GM18867 (cell line): ENCODE results near the gene HEATR1.
A peak's percentile ranks its signal among the peaks of the same experiment; 100 is the strongest.

Source experiments
- ATAC-seq: cut with Tn5 transposase; IDR thresholded peaks from one replicate; pipeline ENCODE4 v1.9.1; 2021; ENCODE audit warnings: mild to moderate bottlenecking, moderate library complexity; ENCODE audit not compliant: unreplicated experiment

The HEATR1 gene

DNA sequence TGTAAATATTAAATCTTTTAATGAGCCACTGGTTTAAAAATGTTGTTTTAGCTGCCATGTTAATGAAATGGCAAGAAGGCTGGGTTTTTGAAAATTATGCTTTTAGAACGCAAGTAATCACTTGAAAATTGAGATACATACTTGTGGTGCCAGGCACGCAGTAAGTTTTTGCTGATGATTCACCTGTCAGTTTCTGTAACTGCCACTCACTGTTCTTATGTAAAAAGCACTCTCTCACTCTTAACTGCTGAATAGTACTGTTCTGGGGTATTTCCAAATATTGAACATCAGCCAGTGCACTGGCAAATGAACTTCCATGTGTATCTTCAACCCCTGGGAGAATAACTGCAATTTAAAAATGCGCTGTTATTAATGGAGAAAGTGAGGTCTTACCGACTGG lies 62.6 kb downstream of the HEATR1 start:
- ATAC-seq, result no peak

DNA sequence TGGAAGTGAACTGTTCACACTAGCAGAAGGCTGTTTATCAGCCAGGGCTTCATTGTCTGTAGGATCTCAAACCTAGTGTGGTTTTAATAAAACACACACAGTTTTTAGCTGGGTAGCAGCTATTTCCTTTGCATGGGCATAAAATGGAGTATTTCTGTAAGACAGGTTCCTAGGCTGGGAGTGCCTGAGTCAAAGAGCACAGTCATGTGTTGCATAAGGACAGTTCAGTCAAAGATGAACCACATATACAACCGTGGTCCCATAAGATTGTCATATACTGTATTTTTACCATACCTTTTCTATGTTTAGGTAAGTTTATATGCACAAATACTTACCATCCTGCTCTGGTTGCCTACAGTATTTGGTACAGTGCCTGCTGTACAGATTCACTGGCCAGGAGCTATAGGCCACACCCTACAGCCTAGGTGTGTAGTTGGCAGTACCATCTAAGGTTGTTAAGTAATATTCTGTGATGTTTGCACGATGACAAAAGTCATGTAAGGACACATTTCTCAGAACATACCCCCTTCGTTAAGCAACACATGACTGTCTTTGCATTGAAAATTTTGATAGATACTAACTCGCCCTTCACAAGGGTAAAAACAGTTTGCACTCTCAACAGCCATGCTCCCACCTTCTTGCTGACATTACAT lies 63.4 kb downstream of the HEATR1 start:
- ATAC-seq, result no peak

DNA sequence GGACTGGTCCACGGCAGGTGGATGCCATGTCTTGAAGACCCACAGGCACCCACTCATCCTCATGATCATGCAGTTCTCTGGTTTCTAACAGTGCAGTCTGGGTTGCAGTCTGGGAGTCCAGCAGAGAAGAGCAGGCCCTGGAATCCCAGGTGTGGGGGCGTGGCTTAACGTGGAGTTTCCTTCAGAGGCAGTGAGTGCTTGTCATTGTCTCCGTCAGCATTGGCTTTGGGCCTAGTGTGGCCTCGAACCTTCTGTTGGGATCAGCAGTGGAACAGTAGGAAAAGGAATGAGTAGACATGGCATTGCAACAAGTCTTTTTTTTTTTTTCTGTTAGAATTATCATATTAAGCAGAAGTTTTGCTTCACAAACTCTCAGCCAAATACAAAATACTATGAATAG lies 67.8 kb downstream of the HEATR1 start:
- no peak for ATAC-seq

DNA sequence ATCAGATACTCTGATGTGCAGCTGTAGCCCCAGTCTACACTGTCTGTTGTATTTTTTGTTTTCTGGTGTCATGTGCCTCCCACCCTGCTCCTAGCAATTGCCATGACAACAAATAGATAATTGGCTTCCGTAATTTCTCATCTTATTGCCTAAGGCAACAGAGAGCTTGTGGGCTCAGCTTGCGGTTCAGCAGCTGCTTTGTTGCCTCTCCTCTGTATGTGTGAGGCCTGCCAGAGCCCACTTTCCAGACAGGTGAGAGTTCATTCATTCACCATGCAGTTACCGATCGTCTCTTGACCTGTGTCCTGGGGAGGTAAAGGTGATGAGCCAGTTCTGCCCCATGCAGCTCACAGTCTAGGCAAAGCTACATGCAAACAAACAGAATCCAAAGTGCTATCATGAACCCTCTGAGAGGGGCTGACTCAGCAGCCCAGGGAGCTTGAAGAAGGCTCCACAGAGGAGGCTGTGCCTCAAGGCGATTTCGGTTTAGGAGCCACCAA lies 68.6 kb downstream of the HEATR1 start:
- no peak for ATAC-seq

DNA sequence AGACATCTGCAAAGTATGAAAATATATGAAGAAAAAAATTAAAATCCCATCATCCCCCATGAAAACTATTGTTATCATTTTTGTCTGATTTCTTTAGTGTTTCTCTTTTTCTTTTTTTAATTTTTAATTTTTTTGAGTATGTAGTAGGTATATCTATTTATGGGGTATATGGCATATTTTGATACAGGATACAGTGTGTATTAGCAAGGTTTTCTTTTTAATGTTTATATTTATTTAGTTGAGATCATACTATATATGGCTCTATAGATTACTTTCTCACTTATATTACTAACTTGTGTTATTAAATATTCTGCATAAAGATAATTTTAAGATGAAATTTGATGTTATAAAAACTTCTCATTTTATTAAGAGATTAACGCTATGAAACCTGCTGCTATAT lies 69.1 kb downstream of the HEATR1 start:
- ATAC-seq, result no peak

DNA sequence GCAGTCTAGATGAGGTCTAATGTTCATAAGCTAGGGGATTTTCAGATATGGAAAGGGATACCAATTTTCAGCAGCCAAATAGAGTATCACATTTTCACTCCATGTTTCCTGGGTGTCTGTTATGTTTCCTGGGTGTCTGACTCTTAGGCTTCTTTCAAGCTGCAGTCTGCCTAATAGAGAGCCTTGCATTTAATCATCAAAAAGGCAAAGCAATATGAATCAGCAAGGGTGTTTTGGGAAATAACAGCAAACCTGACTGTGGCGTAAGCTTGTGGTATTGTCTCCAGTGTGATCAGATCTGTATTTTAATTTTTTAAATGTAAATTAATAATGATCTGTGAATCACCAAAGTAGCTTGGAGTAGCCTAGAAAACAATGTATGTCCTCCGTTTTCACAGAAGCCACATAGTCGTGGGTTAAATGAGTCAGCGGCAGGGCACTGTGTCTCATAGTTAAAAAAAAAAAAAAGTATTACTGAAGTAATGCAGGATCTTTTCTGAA lies 70.1 kb downstream of the HEATR1 start:
- no peak for ATAC-seq

DNA sequence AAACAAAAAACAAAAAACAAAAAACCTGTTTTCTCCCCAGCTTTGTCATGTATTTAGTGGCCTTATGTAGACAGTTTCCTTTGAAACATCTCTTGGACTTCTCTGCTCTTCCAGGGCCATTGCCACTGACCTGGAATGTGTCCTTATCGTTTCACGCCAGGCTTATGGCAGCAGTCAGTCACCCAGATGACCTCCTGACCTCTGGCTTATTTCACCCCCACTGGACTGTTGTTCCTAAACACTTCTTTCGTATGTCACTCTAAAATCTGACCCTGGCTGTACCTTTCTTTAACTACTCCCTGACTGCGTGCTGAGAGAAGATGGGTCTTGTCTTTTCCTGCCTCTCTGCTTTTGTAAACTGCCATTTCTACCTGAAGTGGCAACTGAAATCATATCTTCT lies 71.5 kb downstream of the HEATR1 start:
- ATAC-seq, result no peak

DNA sequence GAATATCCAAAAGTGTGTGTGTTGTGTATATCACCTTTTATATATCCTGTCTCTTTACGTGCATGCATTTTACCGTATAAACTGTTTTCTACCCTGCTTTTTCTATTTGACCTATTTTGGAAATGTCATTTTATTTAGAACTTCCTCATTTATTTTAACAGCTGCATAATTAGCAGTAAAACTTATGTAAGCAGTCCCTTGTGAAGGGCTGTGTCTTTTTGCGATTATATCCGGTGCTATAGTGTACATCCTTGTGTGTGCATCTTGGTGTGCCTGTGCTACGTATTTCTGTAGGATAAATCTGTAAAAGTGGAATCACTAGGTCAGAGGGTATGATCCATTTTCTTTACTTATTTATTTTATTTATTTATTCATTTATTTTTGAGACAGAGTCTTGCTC lies 73.4 kb downstream of the HEATR1 start:
- ATAC-seq, result no peak

DNA sequence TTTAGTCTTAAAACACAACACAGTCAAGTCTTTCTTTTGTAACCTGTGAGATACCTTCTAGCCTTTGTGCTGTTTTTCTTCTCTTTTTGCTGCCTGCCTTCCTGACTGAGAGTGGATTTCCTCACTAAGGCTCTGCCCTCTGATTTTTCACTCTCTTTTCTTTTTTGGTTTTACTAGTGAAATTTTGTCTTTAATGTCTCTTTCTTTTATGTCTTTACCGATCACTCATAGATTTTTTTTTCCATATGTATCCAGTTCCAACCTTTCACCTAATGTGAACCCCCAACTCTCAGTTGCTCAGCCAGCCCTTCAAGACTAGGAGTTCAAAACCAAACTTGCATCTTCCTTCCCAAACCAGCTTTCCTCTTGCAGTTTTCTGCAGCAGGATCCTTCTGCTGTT lies 74.0 kb downstream of the HEATR1 start:
- ATAC-seq, result no peak

DNA sequence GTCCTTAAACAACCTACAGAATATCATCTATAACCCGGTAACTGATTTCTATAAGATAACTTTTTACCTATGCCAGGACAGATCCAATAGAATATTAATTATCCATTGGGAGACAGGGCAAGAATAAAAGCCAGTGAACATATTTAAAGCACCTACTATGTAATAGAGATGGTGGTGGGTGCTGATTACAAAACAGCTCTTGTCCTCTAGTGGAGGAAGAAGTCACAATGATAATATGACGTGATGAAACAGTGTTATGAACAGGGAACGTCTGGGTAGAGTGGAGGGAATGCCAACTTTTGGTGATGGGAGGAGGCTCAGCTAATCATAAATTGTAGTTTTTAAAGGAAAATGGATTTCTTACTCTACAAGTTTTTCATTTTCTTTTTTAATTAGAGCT lies 78.2 kb downstream of the HEATR1 start:
- no peak for ATAC-seq

DNA sequence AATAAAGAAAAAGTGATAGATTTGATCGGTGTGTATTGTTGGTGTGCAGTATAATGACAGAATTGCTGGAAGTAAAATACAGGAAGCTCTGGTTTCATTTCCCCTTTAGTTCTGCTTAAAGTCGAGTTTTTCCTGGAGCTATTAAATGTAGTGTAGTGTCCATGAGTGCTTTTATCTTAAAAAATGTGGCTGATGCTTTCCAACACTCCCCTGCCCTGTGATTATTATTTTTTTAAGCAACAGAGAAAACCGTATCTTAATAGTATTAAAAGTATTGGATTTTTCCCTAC lies 79.5 kb downstream of the HEATR1 start:
- ATAC-seq, result peak; percentile 22

DNA sequence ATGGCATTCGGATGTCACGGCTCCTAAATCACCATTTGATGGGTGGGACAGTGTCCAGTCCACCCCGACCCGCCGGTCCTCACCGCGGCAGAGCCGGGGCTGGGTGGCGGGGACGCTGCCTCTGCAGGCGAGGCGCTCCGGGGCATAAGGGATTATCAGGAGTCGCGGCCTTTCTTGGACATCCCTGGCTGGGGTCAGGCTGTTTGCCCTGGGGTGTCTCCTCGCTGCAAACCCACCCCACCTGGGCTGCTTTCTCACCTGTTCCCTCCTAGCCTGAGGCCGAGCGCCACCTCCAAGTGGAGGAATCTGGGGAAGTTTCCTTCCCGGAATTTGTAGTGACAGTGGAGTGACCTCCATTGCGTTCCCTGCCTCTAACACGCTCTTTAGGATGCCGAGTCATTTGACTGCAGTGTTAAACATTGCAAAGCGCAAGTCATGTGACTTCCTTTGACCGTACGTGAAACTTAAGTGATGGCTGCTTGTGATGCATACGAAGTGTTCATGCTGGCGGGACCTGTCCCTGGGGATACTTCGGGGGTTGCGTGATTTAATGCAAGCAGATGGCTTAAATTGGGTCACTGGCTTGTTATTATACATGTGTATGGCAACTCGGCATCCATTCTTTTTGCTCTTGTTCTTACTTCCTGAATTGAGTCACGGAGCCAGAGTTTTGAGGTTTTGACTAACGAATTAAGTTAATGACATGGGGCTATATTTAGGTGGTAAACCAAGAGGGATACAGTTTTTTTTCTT lies 80.0 kb downstream of the HEATR1 start:
- ATAC-seq, result peak; percentile 92

DNA sequence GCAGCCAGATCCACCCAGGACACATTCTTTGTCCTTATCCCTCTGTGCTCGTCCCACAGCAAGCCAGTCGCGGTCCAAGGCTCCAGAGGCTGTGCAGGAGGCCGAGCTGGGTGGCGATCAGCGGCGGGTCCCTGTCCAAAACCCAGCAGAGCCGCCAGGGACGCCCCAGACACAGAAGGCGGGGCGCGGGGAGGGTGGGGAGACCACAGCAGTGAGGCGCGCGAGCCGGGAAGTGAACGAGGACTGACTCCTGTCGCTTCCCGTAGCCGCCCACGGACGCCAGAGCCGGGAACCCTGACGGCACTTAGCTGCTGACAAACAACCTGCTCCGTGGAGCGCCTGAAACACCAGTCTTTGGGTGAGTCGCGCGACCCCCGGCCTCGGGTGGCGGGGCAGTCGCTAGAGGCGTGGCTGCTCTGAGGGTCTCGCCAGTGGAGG lies 80.6 kb downstream of the HEATR1 start, which contains the start of gene LGALS8:
Gene LGALS8 (plus strand): TSS at position 279 of the 438 bp plus-strand sequence. CDS start 2,089 bp downstream, outside the sequence.
- ATAC-seq, result peak; percentile 56

DNA sequence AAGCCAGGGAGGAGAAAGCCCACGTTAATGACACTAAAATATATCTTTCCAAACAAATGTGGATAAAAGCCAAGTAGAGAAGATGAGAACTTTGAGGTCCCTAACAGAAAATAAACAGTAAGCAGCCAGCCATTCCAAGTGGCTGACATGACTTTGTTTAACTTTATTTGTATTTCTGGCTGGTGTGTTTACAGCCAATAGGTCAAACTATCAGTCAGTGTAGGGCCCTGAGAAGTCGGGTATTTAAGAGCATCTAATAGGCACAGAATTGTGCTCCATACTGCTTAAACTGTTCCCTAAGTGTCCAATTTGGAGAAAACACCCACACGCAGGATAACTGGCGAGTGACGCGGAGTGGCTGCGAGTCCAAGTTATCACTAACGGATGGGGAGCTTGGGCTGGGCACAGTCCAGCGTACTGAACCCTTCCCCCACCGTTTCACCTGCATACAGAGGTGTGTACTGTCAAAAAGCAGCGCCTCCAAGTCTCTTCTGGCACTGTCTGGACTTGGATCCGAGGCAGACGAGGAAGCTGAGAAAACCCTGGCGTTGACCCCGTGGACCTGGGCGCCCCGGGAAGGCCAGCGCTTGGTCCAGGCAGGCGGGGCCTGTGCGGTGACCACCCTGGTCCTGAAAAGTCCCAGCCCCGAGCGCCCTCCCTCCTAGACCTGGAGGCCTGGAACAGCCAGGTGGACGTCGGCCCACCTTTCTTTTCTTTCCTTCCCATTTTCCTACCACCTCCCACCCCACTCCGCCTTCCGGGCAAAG lies 81.2 kb downstream of the HEATR1 start:
- ATAC-seq, result no peak

DNA sequence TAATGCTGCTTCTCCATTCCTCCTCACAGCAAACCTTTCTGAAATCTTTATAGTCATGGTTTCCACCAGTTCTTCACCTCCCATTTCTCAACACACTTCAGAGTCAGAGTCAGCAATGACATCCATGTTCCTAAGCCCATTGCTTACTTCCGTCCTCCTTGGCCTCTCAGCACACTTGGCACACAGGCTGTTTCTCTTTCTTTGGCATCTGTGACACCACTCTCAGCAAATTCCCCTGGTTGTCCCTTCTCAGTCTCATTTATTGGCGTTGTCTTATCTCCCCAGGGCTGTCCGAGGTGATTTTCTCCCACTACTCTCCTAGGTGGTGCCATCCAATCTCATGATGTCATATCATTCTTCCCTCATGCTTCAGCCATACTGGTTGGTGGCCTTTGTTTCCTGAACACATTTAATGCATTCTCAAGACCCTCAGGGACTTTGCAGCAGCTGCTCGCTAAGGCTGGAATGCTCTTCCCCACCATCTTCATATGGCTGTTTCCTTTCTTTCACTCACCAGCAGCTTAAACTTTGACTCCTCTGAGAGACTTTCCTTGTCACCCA lies 83.8 kb downstream of the HEATR1 start:
- no peak for ATAC-seq

DNA sequence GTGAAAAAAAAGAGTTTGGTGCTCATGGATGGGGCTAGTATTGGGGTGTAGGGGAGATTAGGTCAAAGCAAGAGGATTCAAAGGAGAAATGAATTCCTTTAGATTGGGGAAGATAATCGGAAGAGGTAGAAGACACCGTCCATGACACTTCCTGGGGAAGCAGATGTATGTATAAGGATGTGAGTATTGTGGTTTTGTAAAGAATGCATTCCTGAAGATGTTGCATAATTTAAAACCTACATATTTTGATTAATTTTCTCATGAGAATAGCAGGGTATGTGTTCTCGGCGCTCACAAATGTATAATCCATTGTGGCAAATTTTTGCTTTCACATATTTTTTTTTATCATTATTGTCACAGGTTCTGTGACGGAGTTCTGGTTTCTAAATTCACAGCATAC lies 86.0 kb downstream of the HEATR1 start:
- ATAC-seq, result no peak

DNA sequence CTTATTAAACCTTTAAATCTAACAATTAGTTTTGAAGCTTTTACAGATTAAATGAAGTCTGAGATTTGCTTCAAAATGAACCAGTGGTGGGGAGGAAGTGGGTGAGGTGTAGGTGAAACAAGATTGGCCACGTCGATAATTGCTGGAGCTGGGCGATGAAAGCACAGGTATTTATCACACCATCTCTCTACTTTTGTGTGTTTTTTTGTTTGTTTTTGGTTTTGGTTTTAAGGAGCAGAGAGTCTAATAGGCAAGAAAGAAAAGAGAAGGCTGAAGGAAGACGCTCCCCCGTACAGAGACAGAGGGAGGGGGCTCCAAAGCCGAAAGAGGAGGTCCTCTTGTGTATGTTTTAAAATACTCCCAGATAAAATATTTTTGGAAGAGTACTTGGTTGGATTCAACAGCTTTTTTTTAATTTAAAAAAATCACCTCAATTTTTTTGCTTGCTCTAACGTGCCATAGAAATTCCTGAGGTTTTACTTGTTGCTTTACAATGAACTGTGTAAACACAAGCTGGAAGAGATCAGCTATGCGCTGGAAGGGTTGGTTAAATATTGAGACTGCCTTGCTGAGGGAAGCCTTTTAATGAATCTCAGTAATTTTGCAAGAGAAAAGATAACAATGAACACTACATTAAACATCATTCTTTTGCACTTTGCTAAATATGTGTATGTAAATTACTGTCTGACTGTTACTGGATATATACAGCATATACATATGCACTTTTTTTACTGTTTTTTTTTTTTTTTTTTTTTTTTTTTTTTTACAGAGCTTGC lies 87.2 kb downstream of the HEATR1 start:
- ATAC-seq, result no peak

DNA sequence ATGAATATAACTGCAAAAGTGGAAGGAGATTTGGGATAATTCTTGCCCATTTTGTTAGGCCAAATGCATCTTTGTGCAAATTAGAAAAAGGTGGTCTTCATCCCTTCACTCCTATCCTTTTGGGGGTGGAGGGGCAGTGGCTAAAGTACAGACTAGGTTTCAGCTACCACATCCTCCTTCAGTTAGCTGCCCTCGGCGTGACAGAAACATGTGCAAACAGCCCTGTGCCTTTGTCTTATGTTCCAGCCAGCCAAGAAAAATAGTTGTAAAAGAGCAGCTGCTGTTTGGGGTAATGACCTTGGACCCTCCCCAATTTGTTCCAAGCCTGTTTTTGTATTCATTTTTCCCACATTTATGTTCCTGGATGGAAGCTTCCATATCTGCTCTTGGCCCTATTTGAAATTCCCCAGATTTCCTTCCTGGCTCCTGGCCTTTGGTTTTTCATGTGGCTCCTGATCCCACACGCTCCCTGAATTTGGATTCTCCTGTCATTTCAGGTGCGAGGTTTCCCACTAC lies 88.8 kb downstream of the HEATR1 start:
- no peak for ATAC-seq

DNA sequence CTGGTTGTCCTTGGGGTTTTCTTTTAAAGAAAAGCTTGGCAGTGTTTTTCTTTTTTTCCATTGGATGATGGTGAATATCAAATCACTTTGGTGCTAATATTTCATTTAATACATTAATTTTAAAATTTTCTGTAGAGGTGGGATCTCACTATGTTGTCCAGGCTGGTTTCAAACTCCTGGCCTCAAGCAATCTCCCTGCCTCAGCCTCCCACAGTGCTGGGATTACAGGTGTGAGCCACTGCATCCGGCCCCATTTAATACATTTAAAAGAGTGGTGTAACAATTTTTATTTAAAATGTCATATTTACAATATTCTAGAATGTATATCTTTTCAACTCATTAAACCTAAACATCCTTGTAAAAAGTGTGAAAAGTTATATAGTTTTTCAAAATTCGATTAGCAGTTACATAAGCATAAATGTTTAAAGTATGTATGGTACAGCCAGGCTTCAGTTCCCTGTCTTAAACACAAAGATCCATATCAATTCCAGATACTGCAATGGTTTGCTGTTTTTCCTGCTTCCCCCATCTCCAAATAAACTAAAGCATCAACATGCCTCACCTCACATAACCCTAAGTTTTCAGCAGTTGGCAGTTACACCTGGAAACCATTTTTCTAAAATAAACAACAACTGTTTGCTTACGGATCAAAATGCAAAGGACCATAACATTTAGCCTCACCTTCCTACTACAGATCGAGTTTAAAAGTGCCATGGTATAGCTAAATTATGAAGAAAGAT lies 89.4 kb downstream of the HEATR1 start:
- ATAC-seq, result no peak
